ENCODE results near the gene DLGAP5.

GRCh38 chr14:55188686-55189295, 2.6 kb downstream of the DLGAP5 start:
- TF ChIP-seq EZH2 (IDR thresholded peaks at IDR 0.05; ENCODE audit: borderline replicate concordance, insufficient read depth, low read length, poor library complexity, severe bottlenecking) (no peak), EP300 (conservative IDR thresholded peaks at IDR 0.05; ENCODE audit: poor library complexity, severe bottlenecking) (no peak), RAD21 (conservative IDR thresholded peaks at IDR 0.05) (no peak)
